ENCODE measurements around the gene C12orf42.
"Not testable (repeated sequence)": the region's sequence is repeated elsewhere in the genome, so short reads cannot be mapped to it uniquely, and the experiment has no call there.

C12orf42 gene

DNA sequence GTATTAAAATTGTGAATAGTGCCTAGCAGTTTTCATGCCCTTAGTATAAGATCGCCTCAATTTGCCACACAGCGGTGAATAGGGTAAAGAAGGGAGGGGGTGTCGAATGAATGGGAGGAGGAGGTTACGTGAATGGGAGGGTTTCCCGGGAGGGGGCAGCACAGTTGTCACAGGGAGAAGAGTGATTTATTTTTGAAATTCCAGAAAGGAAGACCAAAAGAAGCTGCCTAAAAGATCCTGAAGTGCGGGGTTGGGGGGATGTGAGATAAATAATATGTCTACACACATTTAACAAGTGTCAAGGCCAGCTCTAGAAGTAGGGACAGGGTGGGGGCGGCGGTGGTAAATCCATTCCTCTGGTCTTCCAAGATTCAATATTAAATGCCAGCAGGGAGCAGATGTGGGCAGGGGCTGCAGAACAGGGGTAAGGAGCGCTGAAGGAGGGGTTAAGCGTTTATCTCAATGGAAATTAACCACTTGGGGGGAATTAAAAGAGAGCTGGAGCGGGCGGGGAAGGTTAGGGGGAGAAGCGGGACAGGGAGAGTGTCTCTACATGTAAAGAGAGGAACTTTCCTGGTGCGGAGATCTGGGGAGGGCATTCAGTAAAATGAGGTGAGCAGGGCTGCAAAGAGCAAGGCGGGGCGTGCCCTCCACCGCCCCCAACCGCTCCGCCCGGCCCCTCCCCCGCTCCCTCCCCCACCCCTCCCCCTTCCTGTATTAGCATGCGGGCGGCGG, 867 bp downstream of the C12orf42 start:
- peak; percentile 36 for DNase-seq (ENCODE audit: low spot score)

DNA sequence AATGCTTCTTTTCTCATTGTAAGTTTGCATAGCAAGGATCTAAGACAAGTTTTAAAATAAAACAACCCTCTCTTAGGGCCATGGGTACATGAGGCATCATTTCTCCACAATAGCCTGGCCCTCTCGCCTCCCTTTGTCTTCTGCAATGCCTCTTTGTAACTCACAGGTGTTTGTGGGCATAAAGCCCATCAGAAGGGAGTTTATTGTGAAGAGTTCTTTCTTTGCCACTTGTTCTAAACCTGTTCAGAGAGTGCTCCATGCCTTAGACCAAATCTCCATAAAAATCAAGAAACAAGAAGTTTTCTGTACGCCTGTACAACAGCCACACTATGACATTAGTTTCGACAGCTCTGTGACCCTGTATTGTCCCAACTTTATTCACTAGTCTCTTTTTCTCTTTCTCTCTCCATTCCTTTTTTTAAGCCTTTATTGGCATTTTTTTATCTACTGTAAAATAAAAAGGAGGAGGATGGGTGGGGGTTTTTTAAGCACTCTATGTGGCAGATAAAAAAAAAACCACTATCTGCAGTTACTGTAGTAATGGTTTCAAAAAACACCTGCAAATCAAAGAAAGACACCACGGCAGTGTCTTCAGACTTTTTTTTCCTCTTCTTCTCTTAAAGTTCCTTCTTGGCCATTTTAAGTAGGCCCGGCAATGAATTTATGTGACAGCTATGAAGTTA, 1.6 kb downstream of the C12orf42 start:
- no peak for DNase-seq (ENCODE audit: low spot score)

DNA sequence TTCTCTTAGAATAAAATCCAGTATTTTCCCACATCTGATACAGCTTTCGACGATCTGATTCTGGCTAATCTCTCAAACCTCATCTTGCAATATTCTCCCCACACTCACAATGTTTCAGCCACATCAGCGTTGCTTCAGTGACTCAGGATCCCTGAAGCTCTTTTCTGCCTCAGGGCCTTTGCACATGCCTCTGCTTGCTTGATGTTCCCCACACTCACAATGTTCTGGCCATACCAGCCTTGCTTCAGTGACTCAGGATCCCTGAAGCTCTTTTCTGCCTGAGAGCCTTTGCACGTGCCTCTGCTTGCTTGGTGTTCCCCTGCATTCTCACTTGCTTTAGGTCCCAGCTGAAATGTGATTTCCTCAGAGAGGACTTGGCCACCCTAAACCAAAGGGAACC, 2.6 kb downstream of the C12orf42 start:
- peak; percentile 29 for DNase-seq (ENCODE audit: low spot score)

DNA sequence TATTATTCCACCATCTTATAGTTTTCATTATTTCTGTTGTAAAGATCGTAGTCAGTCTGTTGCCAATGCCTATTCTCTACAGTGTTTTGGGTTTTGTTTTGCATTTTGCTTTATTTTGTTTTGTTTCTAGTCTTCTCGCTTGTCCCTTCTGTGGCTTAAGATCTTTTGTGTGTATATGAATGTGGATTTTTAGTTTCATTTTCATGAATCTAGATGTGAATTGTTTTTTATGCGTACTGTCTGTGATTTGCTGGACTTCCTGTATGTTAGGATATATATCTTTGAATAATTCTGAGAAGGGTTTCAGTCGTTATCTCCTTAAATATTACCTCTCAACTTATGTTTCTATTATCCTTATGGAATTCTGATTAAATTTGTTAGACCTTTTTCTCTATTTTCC, 13.4 kb downstream of the C12orf42 start:
- no peak for DNase-seq (ENCODE audit: low spot score)

DNA sequence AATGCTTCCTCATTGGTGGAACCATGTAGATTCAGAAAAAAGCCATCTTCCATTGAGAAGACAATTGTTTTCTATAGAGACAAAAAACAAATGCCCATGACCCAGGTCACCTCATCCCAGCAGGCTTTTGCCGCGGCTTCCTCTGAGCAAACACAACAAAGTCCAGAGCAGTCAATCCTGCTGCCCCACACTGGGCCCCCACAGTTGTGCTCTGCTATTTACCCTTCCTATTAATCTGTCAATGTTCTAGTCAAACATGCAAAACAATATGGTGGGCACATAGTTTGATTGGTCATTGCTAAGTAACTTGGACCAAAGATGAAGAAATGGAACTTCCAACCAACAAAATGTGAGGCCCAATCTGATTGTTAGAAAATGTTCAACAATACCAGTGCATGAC, 20.7 kb downstream of the C12orf42 start:
- no peak for DNase-seq (ENCODE audit: low spot score)

DNA sequence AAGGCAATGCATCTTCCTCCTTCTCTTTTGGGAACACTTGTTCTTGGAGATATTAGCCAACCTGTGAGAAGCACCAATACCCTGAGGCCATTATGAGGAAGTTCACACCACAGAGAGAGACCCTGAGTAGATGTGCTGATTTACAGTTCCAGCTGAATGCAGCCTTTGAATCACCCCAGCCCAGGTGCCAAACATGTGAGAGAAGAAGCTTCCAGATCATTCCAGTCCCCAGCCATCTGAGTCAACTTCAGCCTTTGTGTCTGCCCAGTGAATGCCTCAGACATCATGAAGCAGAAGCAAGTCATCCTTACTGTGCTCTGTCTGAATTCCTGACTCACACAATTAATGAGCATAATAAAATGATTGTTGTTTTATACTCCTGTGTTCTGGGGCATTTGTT, 25.1 kb downstream of the C12orf42 start:
- peak; percentile 83 for DNase-seq (ENCODE audit: low spot score)

DNA sequence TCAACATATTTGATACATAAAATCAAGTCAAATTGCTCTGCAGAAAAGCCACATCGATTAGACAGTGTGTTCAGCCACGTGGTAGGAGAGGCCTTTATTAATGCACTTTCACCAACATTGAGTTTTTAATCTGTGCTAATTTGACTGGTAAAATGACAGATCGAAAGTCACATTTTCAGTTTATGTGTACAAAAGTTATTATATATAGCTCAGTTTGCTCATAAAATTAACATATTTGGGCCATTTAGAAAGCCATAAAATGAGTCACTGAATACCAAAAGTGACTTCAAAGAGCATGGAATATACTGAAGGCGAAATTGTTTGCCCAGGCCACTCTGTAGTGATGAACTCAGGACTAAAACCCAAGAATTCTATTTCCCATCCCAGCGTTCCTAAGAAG, 26.0 kb downstream of the C12orf42 start:
- peak; percentile 8 for DNase-seq (ENCODE audit: low spot score)

DNA sequence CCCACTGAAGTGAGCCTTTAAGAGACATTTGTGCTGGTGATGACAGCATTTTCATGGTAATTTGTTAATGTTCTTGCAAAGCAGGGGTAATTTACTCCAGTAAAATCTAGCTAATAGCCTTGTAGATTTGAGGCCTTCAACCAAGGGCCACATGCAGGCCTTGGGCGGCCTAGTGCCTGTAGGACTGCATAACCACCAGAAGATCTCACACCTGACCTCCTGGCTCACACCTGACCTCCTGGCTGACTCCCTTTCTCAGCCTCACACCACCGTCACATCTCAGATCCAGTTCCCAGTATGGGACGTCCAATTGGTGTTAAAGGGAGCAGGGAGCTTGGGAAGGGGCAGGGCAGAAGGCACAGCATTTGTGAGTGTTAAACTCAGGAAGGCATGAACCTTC, 26.9 kb downstream of the C12orf42 start:
- DNase-seq (ENCODE audit: low spot score), result no peak

DNA sequence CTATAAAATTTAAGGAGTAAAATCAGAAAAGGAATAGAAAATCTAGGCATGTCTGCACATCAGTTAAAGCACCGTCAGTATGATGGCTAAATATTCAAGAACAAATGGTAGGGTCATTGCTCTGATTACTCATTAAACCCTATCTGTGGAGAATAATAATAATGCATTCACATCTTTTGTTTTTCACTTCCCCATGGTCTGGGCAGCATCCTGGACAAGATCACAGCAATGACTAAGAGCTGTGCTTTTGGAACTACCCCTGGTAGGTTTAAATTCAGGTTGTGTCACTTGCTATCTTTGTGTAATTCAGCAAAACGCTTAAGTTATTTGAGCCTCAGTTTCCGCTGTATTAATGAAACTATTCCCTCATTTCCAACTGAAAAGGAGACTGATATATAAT, 33.1 kb downstream of the C12orf42 start:
- DNase-seq (ENCODE audit: low spot score), result no peak

DNA sequence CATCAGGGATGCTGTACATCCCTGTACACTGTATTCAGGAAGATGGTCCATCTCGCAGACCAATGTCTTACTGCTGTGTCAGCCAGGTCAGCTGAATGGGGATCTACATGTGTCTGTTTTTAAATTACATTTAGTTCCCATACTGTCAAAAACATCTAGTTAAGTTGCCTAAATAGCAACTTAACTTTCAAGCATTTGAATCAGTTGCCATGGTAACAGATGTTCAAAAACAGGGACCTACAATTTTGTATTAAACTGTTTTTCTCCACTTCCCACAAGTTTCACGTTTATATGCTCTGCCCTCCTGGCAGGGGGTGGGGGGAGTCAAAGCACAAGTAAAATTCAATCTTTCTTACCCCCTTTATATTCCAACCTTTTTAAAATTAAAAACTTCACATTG, 38.3 kb downstream of the C12orf42 start:
- no peak for DNase-seq (ENCODE audit: low spot score)

DNA sequence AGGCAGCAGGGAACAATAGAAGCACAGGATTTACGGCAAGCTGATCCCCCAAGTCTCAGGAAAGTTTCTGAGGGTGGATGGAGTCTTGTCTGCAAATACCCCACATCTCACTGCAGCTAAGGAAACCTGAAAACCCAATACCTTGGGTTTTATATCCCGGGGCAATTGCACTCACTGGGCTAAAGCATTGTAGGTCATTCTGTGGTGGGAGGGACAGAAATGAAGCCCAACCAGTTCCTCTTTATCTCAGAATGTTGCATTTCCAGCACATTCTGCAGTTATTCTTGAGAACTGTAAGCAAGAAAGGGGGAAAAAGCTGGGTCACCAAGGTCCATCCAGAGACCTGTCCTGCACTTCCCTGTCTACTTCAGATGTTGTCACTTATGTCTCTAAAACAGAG, 39.8 kb downstream of the C12orf42 start:
- DNase-seq (ENCODE audit: low spot score), result no peak

DNA sequence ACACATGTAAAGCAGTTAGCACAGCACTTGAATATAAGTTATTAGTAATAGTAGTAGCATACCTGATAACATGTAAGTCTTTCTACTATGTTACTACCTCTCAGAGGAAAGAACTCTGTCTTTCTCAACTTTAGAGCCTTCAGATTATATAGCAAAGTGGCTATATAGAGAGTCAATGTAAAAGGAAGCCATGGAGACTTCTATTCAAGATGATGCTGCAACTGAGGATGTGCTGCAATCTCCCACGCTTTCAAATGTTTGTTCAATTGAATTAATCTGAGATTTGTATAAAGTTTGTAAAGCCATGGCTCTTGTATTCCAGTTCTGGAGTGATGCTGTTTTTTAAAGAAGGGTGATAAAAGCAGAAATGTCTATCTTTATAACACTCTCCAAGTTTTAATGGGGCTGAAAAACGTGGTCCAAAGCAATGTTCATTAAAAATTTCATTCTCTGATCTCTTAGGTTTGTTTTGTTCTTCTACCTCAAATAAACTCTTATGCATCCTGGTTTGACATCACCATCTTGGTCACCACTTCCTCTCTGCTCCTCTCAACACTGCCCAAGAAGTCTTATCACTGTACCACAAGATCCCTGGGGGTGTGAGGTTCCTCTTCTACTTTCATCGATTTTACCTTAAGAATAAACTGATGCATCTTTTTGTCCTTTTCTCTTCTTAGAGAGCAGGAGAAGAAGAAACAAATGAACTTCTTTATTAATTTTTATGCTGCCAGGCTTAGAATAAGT, 40.6 kb downstream of the C12orf42 start:
- no peak for DNase-seq (ENCODE audit: low spot score)

DNA sequence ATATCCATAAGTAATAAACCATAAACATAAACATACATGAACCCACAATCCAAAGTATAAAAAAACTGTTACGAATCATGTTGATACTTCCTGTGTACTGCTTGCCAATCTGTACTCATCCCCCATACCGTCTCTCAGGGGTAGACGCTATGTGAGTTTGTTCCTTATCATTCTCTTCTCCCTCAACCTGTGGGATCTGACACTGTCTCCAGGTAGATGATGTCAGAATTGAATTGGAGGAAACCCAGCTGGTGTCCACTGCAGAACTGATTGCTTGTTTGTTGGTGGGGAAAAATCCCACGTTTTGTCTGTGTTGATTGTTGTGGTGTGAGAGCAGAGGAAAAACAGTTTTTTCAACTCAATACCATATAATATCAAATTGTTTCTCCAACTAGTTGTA, 50.8 kb downstream of the C12orf42 start:
- DNase-seq (ENCODE audit: low spot score), result no peak

DNA sequence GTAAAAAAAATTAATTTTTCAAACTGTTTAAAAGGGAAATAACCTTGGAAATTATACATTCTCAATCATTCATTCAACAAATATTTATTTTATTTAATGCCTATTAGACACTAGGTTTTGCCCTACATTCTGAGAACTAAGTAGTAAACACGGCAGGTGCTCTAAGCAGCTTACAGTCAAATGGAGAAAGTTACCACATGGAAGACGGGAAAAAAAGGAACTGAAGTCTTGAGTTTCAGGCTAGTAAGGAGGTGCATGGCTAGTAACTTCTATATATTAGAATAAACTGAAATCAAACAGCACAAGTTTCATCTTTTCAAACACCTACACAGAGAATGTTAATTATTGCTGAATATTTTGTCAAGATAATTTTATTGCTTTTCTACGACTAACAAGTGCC, 52.9 kb downstream of the C12orf42 start:
- no peak for DNase-seq (ENCODE audit: low spot score)

DNA sequence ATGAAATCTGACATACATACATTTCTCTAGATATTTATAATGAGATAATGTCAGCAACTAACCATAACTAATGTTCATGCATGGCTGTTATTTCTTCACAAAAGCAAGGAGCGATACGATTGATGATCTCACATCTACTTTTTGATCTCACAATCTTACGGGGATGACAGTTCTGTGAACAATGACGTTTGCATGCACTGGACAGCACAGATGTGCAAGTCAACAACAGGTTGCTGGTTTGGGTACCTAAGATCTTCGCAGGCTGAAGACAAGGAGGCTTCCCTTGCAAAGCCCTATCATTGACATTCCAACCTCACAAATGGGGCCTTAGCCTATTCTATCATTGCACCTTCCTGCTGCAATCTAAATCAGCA, 53.6 kb downstream of the C12orf42 start:
- no peak for DNase-seq (ENCODE audit: low spot score)

DNA sequence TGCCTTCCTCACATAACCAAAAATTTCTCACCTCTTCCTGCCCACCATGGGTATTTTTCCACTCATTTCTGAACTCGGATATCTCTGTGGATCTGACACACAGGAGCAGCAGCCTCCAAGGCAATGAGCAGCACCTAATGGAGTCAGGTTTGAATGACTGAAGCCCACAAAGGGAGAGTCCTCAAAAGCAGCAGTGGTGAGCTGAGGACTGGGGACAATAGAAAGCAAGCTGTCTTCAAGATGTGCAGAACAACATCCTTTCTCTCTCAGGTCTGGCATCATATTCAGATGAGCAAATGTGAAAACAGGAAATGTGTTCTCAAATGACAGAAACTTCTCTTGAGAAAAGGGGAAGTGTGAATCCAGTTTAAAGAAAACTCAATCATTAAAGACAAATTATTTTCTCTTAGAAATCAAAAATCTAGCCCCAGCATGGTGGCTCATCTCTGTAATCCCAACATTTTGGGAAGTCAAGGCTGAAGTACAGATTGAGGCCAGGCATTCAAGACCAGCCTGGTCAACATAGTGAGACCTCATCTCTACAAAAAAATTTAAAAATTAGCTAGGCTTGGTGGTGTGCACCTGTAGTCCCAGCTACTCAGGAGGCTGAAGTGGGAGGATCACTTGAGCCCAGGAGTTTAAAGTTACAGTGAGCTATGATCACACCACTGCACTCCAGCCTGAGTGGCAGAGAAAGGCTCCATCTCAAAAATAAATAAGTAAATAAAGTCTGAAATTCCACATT, 54.2 kb downstream of the C12orf42 start:
- DNase-seq (ENCODE audit: low spot score), result no peak

DNA sequence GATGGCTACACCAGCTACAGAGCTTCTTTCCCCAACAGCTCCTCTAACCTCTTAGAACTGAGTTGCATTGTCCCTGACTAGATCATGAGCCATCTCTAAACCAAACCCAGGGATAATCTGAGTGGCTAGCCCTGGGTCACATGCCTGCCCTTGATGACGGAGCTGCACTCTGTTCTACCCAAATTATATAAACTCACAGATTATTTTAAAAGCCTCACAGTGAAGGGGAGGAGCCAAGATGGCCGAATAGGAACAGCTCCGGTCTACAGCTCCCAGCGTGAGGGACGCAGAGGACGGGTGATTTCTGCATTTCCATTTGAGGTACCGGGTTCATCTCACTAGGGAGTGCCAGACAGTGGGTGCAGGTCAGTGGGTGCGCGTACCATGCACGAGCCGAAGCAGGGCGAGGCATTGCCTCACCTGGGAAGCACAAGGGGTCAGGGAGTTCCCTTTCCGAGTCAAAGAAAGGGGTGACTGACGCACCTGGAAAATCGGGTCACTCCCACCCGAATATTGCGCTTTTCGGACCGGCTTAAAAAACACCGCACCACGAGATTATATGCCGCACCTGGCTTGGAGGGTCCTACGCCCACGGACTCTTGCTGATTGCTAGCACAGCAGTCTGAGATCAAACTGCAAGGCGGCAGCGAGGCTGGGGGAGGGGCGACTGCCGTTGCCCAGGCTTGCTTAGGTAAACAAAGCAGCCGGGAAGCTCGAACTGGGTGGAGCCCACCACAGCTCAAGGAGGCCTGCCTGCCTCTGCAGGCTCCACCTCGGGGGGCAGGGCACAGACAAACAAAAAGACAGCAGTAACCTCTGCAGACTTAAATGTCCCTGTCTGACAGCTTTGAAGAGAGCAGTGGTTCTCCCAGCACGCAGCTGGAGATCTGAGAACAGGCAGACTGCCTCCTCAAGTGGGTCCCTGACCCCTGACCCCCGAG, 61.3 kb downstream of the C12orf42 start:
- not testable (repeated sequence) for DNase-seq (ENCODE audit: low spot score)

DNA sequence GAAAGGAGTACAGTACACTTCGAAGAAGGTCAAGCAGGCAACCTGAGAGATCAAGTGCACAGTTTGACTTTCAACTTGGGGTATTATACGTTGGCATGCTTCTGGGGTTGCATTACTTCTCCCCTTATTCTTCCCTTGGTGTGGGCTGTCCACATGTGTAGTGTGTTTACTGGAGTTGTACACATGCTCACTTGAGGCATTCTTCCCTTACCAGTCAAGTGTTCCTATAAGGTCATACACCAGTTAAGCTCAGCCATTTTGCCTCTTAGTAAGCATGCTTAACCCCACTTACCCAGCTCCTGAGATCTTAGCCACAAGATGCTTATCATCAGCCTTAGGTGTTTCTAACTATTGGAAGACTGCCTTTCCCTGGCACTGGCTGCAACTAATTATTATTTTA, 63.8 kb downstream of the C12orf42 start:
- DNase-seq (ENCODE audit: low spot score), result no peak

DNA sequence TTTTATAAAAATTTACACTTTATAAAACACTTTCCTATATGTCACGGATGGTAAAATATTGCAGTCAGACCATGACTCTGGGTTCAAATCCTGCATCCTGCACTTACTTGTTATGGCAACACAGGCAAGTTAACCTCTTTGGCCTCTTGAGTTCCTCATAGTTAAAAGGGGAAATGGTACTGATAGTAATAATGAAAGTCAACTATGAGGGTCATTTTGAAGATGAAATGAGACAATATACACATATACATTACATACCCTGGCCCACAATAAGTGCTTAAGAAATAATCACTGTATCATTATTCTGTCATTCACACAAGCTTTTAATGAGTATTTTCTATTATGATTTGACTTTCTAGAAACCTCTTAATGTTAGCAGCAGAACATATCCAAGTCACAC, 64.4 kb downstream of the C12orf42 start:
- DNase-seq (ENCODE audit: low spot score), result no peak

DNA sequence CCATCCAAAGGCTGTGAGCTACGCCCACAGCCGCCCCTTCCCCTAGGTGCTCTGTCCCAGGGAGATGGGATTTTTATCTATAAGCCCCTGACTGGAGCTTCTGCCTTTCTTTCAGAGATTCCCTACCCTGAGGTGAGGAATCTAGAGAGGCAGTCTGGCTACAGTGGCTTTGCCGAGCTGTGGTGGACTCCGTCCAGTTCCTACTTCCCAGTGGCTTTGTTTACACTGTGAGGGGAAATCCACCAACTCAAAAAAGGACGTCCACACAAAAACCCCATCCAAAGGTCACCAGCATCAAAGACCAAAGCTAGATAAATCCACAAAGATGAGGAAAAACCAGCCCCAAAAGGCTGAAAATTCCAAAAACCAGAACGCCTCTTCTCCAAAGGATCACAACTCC, 70.1 kb downstream of the C12orf42 start:
- not testable (repeated sequence) for DNase-seq (ENCODE audit: low spot score)

DNA sequence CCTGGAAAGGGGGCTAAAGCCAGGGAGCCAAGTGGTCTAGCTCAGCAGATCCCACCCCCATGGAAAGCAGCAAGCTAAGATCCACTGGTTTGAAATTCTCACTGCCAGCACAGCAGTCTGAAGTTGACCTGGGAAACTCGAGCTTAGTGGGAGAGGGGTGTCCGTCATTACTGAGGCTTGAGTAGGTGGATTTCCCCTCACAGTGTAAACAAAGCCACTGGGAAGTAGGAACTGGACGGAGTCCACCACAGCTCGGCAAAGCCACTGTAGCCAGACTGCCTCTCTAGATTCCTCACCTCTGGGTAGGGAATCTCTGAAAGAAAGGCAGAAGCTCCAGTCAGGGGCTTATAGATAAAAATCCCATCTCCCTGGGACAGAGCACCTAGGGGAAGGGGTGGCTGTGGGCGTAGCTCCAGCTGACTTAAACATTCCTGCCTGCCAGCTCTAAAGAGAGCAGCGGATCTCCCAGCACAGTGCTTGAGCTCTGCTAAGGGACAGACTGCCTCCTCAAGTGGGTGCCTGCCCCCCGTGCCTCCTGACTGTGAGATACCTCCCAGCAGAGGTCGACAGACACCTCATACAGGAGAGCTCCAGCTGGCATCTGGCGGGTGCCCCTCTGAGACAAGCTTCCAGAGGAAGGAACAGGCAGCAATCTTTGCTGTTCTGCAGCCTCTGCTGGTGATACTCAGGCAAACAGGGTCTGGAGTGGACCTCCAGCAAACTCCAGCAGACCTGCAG, 70.8 kb downstream of the C12orf42 start:
- not testable (repeated sequence) for DNase-seq (ENCODE audit: low spot score)

Measured in kidney tubule cell (primary cell).